ENCODE measurements around the gene XK. TPM values are rescaled to one million over a fixed set of nuclear protein-coding genes. Genes with fewer than 3 reads are reported as not detected.

The XK gene
- total RNA-seq, 4 donors from 2014 or later = 9.2 to 20.5 (median 13.9) TPM

DNA sequence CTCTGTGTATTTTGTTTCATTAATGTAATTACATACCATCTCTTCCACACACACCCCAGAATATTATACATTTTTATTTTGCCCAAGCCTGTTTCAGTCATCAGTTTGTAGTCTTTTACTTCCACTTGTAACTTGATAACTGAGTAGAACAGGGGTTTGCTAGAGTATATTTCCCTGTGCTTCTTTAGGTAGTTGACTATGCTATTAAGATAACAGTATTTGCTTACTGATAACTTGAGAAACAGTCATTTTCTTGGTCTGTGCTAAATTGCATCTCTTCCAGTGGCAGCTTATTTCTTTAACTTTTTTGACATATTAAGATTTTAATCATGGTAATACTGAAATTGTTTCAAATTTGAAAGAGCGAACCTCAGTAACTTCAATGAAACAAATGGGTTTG lies 7.0 kb upstream of the XK start:
- 100% methylated on average over 1 of the region's 1 CpG; no CpG with 5 or more reads in 1 of the 2 donors for WGBS, 2 donors (ENCODE audit: low coverage in 1 of 2)
- no peak overlapping the region for H3K4me3 ChIP-seq
- peaks cover 0 to 7% (median 0%) of the 10 kb centered on the region in 3 donors for H3K4me1 ChIP-seq
- H3K36me3 ChIP-seq = no peaks in the 10 kb centered on the region
- TF ChIP-seq EP300 (IDR thresholded peaks at IDR 0.05) = no peak
- TF ChIP-seq POLR2A (IDR thresholded peaks at IDR 0.05) = no peak
- TF ChIP-seq, protein P1, sequence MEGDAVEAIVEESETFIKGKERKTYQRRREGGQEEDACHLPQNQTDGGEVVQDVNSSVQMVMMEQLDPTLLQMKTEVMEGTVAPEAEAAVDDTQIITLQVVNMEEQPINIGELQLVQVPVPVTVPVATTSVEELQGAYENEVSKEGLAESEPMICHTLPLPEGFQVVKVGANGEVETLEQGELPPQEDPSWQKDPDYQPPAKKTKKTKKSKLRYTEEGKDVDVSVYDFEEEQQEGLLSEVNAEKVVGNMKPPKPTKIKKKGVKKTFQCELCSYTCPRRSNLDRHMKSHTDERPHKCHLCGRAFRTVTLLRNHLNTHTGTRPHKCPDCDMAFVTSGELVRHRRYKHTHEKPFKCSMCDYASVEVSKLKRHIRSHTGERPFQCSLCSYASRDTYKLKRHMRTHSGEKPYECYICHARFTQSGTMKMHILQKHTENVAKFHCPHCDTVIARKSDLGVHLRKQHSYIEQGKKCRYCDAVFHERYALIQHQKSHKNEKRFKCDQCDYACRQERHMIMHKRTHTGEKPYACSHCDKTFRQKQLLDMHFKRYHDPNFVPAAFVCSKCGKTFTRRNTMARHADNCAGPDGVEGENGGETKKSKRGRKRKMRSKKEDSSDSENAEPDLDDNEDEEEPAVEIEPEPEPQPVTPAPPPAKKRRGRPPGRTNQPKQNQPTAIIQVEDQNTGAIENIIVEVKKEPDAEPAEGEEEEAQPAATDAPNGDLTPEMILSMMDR (IDR thresholded peaks at IDR 0.05) = no peak
- no peak for TF ChIP-seq POLR2AphosphoS5 (IDR thresholded peaks at IDR 0.05)
- no peak overlapping the region for H3K27ac ChIP-seq
- no peaks in the 10 kb centered on the region for H3K27me3 ChIP-seq
- ATAC-seq = no peak
- no peaks in the 10 kb centered on the region for H3K9me3 ChIP-seq

DNA sequence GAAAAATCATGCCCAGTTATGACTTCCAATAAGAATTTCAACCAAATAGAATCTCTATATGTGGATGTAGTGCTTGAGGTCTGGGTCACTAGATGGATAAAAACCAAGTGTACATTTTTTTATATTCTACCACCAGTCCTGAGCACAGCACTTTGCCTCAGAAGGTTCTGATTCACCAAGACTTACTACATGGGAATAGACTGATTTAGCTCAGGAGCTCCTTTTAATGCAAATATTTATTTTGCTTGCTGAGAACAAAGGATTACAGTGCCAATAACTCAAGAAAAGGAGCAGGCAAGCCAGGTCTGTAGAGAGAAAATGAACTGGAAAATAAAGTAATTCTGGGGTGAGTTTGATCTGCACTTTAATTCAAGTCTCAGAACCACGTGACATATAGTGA lies 6.4 kb upstream of the XK start:
- no peak for ATAC-seq
- no peaks in the 10 kb centered on the region for H3K27me3 ChIP-seq
- WGBS, 2 donors (ENCODE audit: low coverage in 1 of 2) = 33 to 62% methylated on average over 1 of the region's 1 CpG
- peak overlapping the region in 1 of 4 donors; percentile 45 for H3K27ac ChIP-seq
- no peak overlapping the region for H3K4me3 ChIP-seq
- no peaks in the 10 kb centered on the region for H3K36me3 ChIP-seq
- peaks cover 0 to 7% (median 0%) of the 10 kb centered on the region in 3 donors for H3K4me1 ChIP-seq
- TF ChIP-seq POLR2A (IDR thresholded peaks at IDR 0.05) = no peak
- no peak for TF ChIP-seq POLR2AphosphoS5 (IDR thresholded peaks at IDR 0.05)
- TF ChIP-seq, protein P1 (IDR thresholded peaks at IDR 0.05) = no peak
- H3K9me3 ChIP-seq = no peaks in the 10 kb centered on the region

GRCh38 chrX:37679888-37680287 lies 5.7 kb upstream of the XK start:
- H3K4me1 ChIP-seq = peaks cover 0 to 12% (median 0%) of the 10 kb centered on the region in 3 donors
- no CpG with 5 or more reads among the region's 1 CpG for WGBS, 2 donors (ENCODE audit: low coverage in 1 of 2)
- H3K4me3 ChIP-seq = no peak overlapping the region
- ATAC-seq = no peak
- peak overlapping the region in 1 of 4 donors; percentile 45 for H3K27ac ChIP-seq
- TF ChIP-seq POLR2AphosphoS5 (IDR thresholded peaks at IDR 0.05) (no peak), POLR2A (IDR thresholded peaks at IDR 0.05) (no peak), EP300 (IDR thresholded peaks at IDR 0.05) (no peak)
- TF ChIP-seq, protein P1 (IDR thresholded peaks at IDR 0.05) = no peak
- H3K27me3 ChIP-seq = no peaks in the 10 kb centered on the region
- H3K36me3 ChIP-seq = no peaks in the 10 kb centered on the region
- no peaks in the 10 kb centered on the region for H3K9me3 ChIP-seq

DNA sequence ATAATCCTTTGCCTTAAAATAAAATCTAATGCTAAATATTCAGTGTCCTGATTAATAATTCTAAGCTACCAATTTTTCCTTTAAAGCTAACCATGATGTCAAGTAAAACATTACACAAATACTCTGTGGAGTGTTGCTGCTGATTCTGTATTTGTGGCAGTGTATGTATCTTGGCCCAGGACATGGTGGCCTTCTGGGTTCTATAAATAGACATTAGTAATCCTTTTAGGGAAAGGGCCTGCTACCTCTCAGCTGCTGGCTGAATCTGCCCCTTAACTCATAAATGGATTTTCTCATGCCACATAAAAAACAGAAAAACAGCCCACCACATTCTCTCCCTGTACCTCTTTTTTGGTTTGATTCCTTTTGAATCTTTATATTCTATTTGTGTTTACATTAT lies 1.2 kb upstream of the XK start:
- no peak for TF ChIP-seq POLR2A (IDR thresholded peaks at IDR 0.05)
- TF ChIP-seq EP300 (IDR thresholded peaks at IDR 0.05) = no peak
- peak; percentile 37 for TF ChIP-seq POLR2AphosphoS5 (IDR thresholded peaks at IDR 0.05)
- TF ChIP-seq, protein P1 (IDR thresholded peaks at IDR 0.05) = no peak
- Histone ChIP-seq H3K27ac (peak overlapping the region; percentile 88 to 92 (median 88)), H3K9me3 (no peaks in the 10 kb centered on the region), H3K27me3 (no peaks in the 10 kb centered on the region), H3K4me3 (no peak overlapping the region), H3K4me1 (peaks cover 0 to 19% (median 0%) of the 10 kb centered on the region in 3 donors), H3K36me3 (no peaks in the 10 kb centered on the region)
- peak; percentile 69 for ATAC-seq

GRCh38 chrX:37684973-37685372 lies 618 bp upstream of the XK start:
- Histone ChIP-seq H3K4me1 (peaks cover 0 to 22% (median 0%) of the 10 kb centered on the region in 3 donors), H3K27ac (peak overlapping the region; percentile 88 to 92 (median 88)), H3K27me3 (no peaks in the 10 kb centered on the region), H3K9me3 (no peaks in the 10 kb centered on the region), H3K36me3 (no peaks in the 10 kb centered on the region), H3K4me3 (peak overlapping the region; percentile 52 to 61)
- WGBS, 2 donors (ENCODE audit: low coverage in 1 of 2) = 40 to 62% methylated on average over 1 to 3 of the region's 3 CpGs
- TF ChIP-seq POLR2AphosphoS5 (IDR thresholded peaks at IDR 0.05) = no peak
- no peak for TF ChIP-seq EP300 (IDR thresholded peaks at IDR 0.05)
- TF ChIP-seq POLR2A (IDR thresholded peaks at IDR 0.05) = no peak
- TF ChIP-seq, protein P1 (IDR thresholded peaks at IDR 0.05) = no peak
- ATAC-seq = peak; percentile 23

Data from gastroesophageal sphincter (tissue), 4 donors.